Measurements from ENCODE around the gene LPP. TPM values are rescaled to one million over a fixed set of nuclear protein-coding genes. Genes with fewer than 3 reads are reported as not detected.

The LPP gene
- total and polyA plus RNA-seq, 5 donors: 14.5 to 205 (median 159) TPM

GRCh38 chr3:188780193-188781147 is 626.5 kb downstream of the LPP start:
- Histone ChIP-seq H3K27me3 (ENCODE audit: control insufficient read depth, insufficient read depth) (no peaks in the 10 kb centered on the region), H3K27ac (ENCODE audit: low read length) (peak overlapping the region; percentile 39), H3K4me1 (ENCODE audit: control insufficient read depth, insufficient read depth, low read length) (peaks cover 7% of the 10 kb centered on the region), H3K4me3 (ENCODE audit: low read length) (no peak overlapping the region), H3K9me3 (ENCODE audit: control insufficient read depth, low read length) (no peaks in the 10 kb centered on the region)
- intact Hi-C loops (cut with DNase I): loop anchor here in 1 of 4 donors (5.0 kb wide), 1 partner anchor 172 kb away; no protein-coding TSS in a partner anchor
- WGBS: 62% methylated on average over 5 of the region's 5 CpGs
- ATAC-seq (peak; percentile 85 to 92), DNase-seq (peak in 2 of 3 donors; percentile 45 to 72)

GRCh38 chr3:188782613-188783124 is 628.7 kb downstream of the LPP start:
- Histone ChIP-seq H3K27me3 (ENCODE audit: control insufficient read depth, insufficient read depth) (no peaks in the 10 kb centered on the region), H3K4me1 (ENCODE audit: control insufficient read depth, insufficient read depth, low read length) (peaks cover 3% of the 10 kb centered on the region), H3K4me3 (ENCODE audit: low read length) (no peak overlapping the region), H3K9me3 (ENCODE audit: control insufficient read depth, low read length) (no peaks in the 10 kb centered on the region), H3K27ac (ENCODE audit: low read length) (no peak overlapping the region)
- WGBS: 61% methylated on average over 2 of the region's 2 CpGs
- intact Hi-C loops (cut with DNase I): loop anchor here in 1 of 4 donors (5.0 kb wide), 1 partner anchor 170 kb away; no protein-coding TSS in a partner anchor
- DNase-seq: no peak
- ATAC-seq: no peak

DNA sequence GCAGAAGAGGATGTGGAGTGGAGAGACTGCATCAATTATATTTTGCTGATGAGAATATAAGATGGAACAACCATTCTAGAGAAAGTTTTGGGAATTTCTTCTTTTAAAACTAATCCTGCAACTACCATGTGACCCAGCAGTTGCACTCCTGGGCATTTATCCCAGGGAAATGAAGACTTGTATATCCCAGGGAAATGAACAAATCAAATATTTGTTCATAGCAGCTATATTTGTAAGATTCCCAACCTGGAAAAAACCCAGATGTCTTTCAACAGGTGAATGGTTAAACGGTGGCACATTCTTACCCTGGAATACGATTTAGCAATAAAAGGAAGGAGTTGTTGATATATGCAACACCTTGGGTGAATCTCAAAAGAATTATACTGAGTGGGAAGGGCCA is 632.5 kb downstream of the LPP start:
- intact Hi-C loops (cut with DNase I): no loop called here
- 86% methylated on average over 2 of the region's 2 CpGs for WGBS
- H3K9me3 ChIP-seq (ENCODE audit: control insufficient read depth, low read length): no peaks in the 10 kb centered on the region
- H3K27ac ChIP-seq (ENCODE audit: low read length): no peak overlapping the region
- no peak overlapping the region for H3K4me3 ChIP-seq (ENCODE audit: low read length)
- H3K4me1 ChIP-seq (ENCODE audit: control insufficient read depth, insufficient read depth, low read length): no peaks in the 10 kb centered on the region
- no peaks in the 10 kb centered on the region for H3K27me3 ChIP-seq (ENCODE audit: control insufficient read depth, insufficient read depth)
- ATAC-seq: no peak
- DNase-seq: no peak

- intact Hi-C loops (cut with DNase I): no loop called here
- no peak overlapping the region for H3K27ac ChIP-seq (ENCODE audit: low read length)
- H3K4me3 ChIP-seq (ENCODE audit: low read length): no peak overlapping the region
- DNase-seq (no peak), ATAC-seq (peak; percentile 50 to 64)
- H3K27me3 ChIP-seq (ENCODE audit: control insufficient read depth, insufficient read depth): no peaks in the 10 kb centered on the region
- WGBS: 67% methylated on average over 5 of the region's 5 CpGs
- H3K4me1 ChIP-seq (ENCODE audit: control insufficient read depth, insufficient read depth, low read length): peaks cover 2% of the 10 kb centered on the region
- H3K9me3 ChIP-seq (ENCODE audit: control insufficient read depth, low read length): no peaks in the 10 kb centered on the region
These were observed 634.7 kb downstream of the LPP start for GRCh38 chr3:188788621-188789081.

GRCh38 chr3:188789251-188789650 is 635.3 kb downstream of the LPP start:
- 93% methylated on average over 4 of the region's 4 CpGs for WGBS
- intact Hi-C loops (cut with DNase I): no loop called here

GRCh38 chr3:188791311-188791710 is 637.4 kb downstream of the LPP start:
- DNase-seq: no peak
- no peak overlapping the region for H3K27ac ChIP-seq (ENCODE audit: low read length)
- no peak for ATAC-seq
- intact Hi-C loops (cut with DNase I): no loop called here
- WGBS: 92% methylated on average over 4 of the region's 4 CpGs
- no peaks in the 10 kb centered on the region for H3K27me3 ChIP-seq (ENCODE audit: control insufficient read depth, insufficient read depth)
- H3K4me3 ChIP-seq (ENCODE audit: low read length): no peak overlapping the region
- H3K4me1 ChIP-seq (ENCODE audit: control insufficient read depth, insufficient read depth, low read length): peaks cover 2% of the 10 kb centered on the region
- no peaks in the 10 kb centered on the region for H3K9me3 ChIP-seq (ENCODE audit: control insufficient read depth, low read length)

More at GRCh38 chr3:188789251-188789650, 635.3 kb downstream of the LPP start:
- Histone ChIP-seq H3K4me3 (ENCODE audit: low read length) (no peak overlapping the region), H3K27ac (ENCODE audit: low read length) (no peak overlapping the region), H3K27me3 (ENCODE audit: control insufficient read depth, insufficient read depth) (no peaks in the 10 kb centered on the region), H3K4me1 (ENCODE audit: control insufficient read depth, insufficient read depth, low read length) (peaks cover 2% of the 10 kb centered on the region), H3K9me3 (ENCODE audit: control insufficient read depth, low read length) (no peaks in the 10 kb centered on the region)
- DNase-seq: no peak
- no peak for ATAC-seq

DNA sequence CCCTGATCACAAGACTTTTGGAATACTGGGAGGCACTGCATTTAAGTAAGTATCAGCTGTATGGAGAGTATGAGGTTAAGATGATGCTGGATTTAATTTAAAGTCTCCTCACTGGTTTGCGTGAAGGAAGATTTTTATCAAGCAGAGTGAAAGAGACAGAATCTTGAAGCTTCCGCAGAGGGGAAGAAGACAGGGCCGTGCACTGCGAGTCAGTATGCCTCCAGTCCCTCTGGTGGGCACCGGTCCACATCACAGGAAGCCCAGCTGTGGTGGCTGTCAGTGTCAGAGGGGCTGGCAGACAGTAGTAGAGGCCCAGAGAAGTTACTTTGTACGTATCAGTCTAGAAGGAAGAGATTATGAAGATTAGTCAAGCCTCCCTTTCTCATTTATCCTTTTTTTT is 638.8 kb downstream of the LPP start:
- no peaks in the 10 kb centered on the region for H3K27me3 ChIP-seq (ENCODE audit: control insufficient read depth, insufficient read depth)
- no peaks in the 10 kb centered on the region for H3K9me3 ChIP-seq (ENCODE audit: control insufficient read depth, low read length)
- DNase-seq (peak; percentile 45 to 80 (median 75)), ATAC-seq (peak; percentile 69)
- H3K27ac ChIP-seq (ENCODE audit: low read length): no peak overlapping the region
- peaks cover 2% of the 10 kb centered on the region for H3K4me1 ChIP-seq (ENCODE audit: control insufficient read depth, insufficient read depth, low read length)
- 49% methylated on average over 6 of the region's 6 CpGs for WGBS
- intact Hi-C loops (cut with DNase I): no loop called here
- no peak overlapping the region for H3K4me3 ChIP-seq (ENCODE audit: low read length)

GRCh38 chr3:188796122-188796631 is 642.2 kb downstream of the LPP start:
- DNase-seq: no peak
- no peak overlapping the region for H3K4me3 ChIP-seq (ENCODE audit: low read length)
- peak; percentile 71 to 73 for ATAC-seq
- peaks cover 5% of the 10 kb centered on the region for H3K4me1 ChIP-seq (ENCODE audit: control insufficient read depth, insufficient read depth, low read length)
- intact Hi-C loops (cut with DNase I): no loop called here
- no peaks in the 10 kb centered on the region for H3K9me3 ChIP-seq (ENCODE audit: control insufficient read depth, low read length)
- H3K27me3 ChIP-seq (ENCODE audit: control insufficient read depth, insufficient read depth): no peaks in the 10 kb centered on the region
- no peak overlapping the region for H3K27ac ChIP-seq (ENCODE audit: low read length)
- 60% methylated on average over 3 of the region's 3 CpGs for WGBS

GRCh38 chr3:188797045-188797444 is 643.1 kb downstream of the LPP start:
- Histone ChIP-seq H3K9me3 (ENCODE audit: control insufficient read depth, low read length) (no peaks in the 10 kb centered on the region), H3K27ac (ENCODE audit: low read length) (no peak overlapping the region), H3K4me1 (ENCODE audit: control insufficient read depth, insufficient read depth, low read length) (peaks cover 5% of the 10 kb centered on the region), H3K27me3 (ENCODE audit: control insufficient read depth, insufficient read depth) (no peaks in the 10 kb centered on the region), H3K4me3 (ENCODE audit: low read length) (no peak overlapping the region)
- ATAC-seq (no peak), DNase-seq (no peak)
- intact Hi-C loops (cut with DNase I): no loop called here
- 62% methylated on average over 3 of the region's 3 CpGs for WGBS

GRCh38 chr3:188798556-188799145 is 644.7 kb downstream of the LPP start:
- H3K27ac ChIP-seq (ENCODE audit: low read length): no peak overlapping the region
- H3K4me3 ChIP-seq (ENCODE audit: low read length): no peak overlapping the region
- no peak for DNase-seq
- peaks cover 4% of the 10 kb centered on the region for H3K4me1 ChIP-seq (ENCODE audit: control insufficient read depth, insufficient read depth, low read length)
- ATAC-seq: no peak
- WGBS: 71% methylated on average over 5 of the region's 5 CpGs
- H3K27me3 ChIP-seq (ENCODE audit: control insufficient read depth, insufficient read depth): no peaks in the 10 kb centered on the region
- H3K9me3 ChIP-seq (ENCODE audit: control insufficient read depth, low read length): no peaks in the 10 kb centered on the region
- intact Hi-C loops (cut with DNase I): no loop called here

DNA sequence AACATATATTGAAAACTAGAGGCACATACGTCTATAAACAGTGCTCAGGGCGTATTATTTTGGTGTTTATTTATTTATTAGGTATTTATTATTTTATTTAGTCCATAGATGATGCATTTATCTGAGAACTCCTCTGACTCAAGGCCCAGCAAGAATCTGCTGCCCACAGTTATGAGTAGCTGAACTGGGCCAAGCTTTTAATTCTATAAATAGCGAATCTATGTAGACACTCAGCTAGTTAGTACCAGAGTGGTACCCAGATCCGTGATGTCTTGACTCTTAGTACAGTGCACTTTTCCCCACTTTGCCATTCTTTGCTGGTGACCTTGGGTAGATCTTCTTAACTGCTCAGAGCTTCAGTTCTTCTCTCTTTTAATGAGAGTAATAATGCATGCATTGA is 647.4 kb downstream of the LPP start:
- Histone ChIP-seq H3K4me1 (ENCODE audit: control insufficient read depth, insufficient read depth, low read length) (peaks cover 4% of the 10 kb centered on the region), H3K27me3 (ENCODE audit: control insufficient read depth, insufficient read depth) (no peaks in the 10 kb centered on the region), H3K9me3 (ENCODE audit: control insufficient read depth, low read length) (no peaks in the 10 kb centered on the region), H3K27ac (ENCODE audit: low read length) (no peak overlapping the region), H3K4me3 (ENCODE audit: low read length) (no peak overlapping the region)
- ATAC-seq (peak in 1 of 2 donors; percentile 25), DNase-seq (no peak)
- WGBS: 82% methylated on average over 4 of the region's 4 CpGs
- intact Hi-C loops (cut with DNase I): no loop called here
